ENCODE results near the gene WDR90. TPM values are rescaled to one million over a fixed set of nuclear protein-coding genes. Genes with fewer than 3 reads are reported as not detected.

WDR90 gene
- total RNA-seq, 1 experiment from 2014 or later: 14.6 TPM

GRCh38 chr16:704047-704446 lies 54.9 kb downstream of the WDR90 start:
- DNase-seq (ENCODE audit: extremely low read depth, low read depth): no peak

DNA sequence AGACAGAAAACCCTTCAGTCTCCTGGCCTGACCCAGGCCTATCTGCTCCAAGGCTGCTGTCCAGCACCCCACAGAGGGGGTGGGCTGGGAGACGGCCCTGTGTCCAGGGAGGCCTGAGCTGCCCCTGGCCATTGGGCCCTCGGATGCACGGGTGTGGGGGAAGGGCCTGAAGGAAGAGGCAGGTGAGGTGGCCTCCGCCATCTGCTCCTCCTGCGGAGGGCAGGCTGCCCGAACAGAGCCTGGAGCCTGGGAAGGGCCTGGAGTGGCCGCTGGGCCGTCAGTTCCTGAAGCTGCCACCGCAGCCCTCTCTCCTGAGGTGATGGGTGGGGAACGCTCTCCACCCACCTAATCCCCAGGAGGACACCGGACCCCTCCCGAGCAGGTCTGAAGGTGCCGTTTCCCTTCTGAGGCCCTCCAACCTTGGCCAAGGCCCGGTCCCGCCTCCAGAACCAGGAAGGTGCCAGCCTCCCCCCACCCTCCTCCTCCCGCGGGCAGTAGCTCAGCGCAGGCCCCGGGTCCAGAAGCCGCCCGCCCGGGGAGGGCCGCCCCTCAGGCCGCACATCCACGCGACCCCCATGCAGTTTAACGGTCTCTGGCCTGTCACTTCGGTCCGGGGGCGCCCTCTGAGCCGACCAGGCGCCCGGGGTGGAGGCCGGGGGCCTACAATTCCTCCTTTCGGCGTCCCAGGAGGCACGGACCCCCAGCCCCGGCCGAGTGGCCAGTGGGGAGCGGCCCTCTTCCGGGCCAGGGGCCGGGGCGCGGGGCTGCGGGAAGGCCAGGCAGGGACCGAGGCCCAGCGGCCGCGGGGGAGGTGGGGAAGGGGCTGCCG lies 55.6 kb downstream of the WDR90 start:
- no peak for DNase-seq (ENCODE audit: extremely low read depth, low read depth)

GRCh38 chr16:705431-706188 lies 56.4 kb downstream of the WDR90 start, which contains the start of gene FBXL16:
FBXL16 (minus strand) TSS chr16:705801; CDS start chr16:697405, 8,396 bp downstream.
- no peak for DNase-seq (ENCODE audit: extremely low read depth, low read depth)

- DNase-seq (ENCODE audit: extremely low read depth, low read depth): no peak
Measured at GRCh38 chr16:706189-707061, 57.3 kb downstream of the WDR90 start.

DNA sequence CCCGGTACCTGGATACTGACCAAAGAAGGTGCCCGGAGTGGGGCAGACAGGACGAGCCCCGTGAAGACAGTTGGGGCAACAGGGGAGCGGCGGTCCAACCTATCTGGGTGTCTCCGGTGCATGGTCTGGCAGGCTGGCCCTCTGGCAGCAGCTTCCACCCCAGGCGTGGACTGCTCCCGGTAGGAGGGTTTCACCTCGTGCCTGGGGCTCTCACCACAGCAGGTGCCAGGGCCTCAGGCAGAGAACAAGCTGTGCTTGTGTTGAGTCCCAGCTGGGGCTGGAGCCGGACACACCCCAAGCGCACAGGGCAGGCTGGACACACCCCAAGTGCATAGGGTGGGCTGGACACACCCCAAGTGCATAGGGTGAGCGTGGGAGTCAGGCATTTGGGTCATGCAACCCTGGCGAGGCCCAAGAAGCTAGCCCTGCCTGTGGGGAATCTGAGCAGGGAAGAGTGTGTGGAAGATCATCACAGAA lies 57.9 kb downstream of the WDR90 start:
- no peak for DNase-seq (ENCODE audit: extremely low read depth, low read depth)

DNA sequence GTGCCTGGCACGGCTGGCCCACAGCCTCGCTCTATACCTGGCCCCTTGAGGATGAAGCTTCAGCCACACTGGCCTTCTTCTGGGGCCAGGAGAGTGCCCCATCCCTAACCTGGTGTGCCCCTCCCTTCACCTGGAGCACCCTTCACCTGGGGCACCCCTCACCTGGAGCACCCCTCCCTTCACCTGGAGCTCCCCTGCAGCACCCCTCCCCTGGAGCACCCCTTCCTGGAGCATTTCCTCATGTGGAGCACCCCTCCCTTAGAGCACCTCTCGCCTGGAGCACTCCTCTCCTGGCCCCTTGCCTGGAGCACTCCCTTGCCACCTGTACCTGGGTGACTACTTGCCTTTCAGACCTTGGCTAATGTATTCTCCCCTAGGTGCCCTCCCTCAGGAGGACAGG lies 58.9 kb downstream of the WDR90 start:
- DNase-seq (ENCODE audit: extremely low read depth, low read depth): no peak

- no peak for DNase-seq (ENCODE audit: extremely low read depth, low read depth)
Measured at GRCh38 chr16:708959-709358, 59.8 kb downstream of the WDR90 start.

DNA sequence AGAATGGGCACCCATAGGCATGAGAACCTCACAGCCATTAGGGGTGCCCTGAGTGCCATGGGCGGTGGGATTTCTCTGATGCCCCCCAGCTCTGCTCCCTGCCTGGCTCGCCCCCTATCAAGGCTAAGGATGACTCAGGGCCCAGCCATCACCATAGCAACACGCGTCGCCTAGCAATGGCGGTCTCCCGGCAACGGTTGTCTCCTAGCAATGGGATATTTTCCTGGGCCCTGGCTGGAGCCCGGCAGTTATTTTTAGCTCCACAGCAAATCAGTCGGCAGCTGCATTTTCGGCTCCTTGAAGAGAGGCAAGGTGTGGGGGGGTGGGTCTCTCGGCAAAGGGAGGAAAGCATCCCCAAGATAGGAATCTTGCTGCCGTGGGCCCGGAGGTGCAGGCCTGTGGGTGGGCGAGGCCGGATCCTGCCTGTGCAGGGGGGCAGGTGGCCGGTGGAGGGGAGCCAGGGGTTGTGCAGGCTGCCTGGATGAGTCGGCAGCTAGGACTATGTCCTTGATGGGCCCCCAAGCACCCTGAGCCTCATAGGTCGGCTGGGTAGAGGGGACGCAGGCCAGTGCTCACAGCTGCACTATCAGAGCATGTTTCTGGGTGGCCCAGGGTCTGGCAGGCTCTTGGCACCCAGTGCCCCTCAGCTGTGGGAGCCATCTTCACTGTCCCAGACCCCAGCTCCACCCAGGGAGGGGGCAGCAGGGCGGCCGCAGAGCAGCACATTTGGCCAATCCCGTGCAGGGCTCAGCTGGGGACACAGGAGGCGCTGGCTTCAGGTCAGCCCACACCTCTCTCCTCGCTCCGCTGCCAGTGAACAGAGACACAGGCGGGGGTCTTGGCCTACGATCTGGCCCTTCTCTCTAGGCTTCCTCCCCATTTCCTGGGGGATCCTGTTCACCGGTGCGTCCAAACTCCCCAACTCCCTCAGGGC lies 60.7 kb downstream of the WDR90 start:
- DNase-seq (ENCODE audit: extremely low read depth, low read depth): peak; percentile 40

GRCh38 chr16:710500-711075 lies 61.4 kb downstream of the WDR90 start:
- no peak for DNase-seq (ENCODE audit: extremely low read depth, low read depth)

GRCh38 chr16:711084-711483 lies 61.9 kb downstream of the WDR90 start:
- DNase-seq (ENCODE audit: extremely low read depth, low read depth): no peak

- DNase-seq (ENCODE audit: extremely low read depth, low read depth): peak; percentile 65
Measured at GRCh38 chr16:711548-712320, 62.6 kb downstream of the WDR90 start.

- DNase-seq (ENCODE audit: extremely low read depth, low read depth): peak; percentile 87
Measured at GRCh38 chr16:712740-713250, 63.6 kb downstream of the WDR90 start.

DNA sequence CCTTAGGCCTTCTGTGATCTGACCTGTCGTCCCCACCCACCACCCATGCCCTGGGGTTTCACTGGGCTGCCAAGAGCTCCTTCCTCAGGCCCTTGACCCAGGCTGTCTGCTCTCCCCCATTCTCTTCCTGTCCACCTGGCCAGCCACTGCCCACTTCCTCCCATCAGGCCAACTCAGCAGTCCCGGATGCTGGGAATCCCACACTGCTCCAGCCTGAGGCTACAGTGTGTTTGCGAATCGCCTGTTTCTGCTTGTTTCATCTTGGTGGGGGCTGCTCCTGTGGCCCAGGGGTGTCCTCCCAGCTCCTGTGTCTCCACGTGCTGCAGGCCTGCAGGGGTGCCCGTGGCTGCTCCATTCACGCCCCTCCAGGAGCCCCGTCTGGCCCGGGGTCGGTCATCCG lies 64.9 kb downstream of the WDR90 start:
- no peak for DNase-seq (ENCODE audit: extremely low read depth, low read depth)

DNA sequence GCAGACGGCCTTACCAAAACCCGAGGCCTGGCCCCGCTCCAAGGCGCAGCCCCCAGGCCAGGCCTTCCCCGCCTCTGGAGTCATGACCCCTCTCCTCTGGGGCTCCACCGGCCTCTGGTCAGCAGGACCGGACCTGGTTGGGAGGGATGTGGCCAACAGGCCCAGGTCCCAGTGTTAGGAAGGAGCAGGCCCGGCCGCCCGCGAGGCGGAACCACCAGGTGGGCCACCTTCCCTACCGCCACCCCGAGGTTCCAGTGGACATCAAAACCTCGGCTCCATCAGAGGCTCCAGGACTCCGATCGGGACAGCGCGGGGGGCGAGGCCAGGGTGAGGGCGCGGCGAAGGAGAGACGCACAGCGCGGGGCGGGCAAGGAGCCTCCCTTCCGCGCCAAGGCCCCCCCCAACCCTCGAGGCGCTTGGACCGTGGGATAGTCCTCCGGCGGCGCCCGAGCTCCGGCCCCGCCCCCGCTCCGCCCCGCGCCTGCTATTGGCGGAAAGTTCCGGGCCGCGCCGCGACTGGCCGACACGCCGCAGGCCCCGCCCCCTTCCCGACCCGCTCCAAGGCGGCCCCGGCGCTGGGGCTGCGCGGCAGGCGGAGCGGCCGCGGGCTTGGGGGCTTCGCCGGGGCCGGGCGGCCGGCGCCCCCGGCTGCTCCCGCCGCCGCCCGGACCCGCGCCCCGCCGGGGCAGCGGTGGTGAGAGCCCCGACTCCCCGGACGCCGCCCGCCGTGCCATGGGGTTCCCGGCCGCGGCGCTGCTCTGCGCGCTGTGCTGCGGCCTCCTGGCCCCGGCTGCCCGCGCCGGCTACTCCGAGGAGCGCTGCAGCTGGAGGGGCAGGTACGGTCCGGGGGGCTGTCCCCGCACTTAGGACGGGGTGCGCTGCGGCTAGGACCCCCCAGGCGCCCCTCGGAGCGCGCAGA lies 65.7 kb downstream of the WDR90 start, which contains the start of gene METRN:
Gene METRN, plus strand, starts transcription at position 561 of the 919 bp plus-strand sequence. Its CDS starts 172 bp downstream, at position 733.
- peak; percentile 86 for DNase-seq (ENCODE audit: extremely low read depth, low read depth)

DNA sequence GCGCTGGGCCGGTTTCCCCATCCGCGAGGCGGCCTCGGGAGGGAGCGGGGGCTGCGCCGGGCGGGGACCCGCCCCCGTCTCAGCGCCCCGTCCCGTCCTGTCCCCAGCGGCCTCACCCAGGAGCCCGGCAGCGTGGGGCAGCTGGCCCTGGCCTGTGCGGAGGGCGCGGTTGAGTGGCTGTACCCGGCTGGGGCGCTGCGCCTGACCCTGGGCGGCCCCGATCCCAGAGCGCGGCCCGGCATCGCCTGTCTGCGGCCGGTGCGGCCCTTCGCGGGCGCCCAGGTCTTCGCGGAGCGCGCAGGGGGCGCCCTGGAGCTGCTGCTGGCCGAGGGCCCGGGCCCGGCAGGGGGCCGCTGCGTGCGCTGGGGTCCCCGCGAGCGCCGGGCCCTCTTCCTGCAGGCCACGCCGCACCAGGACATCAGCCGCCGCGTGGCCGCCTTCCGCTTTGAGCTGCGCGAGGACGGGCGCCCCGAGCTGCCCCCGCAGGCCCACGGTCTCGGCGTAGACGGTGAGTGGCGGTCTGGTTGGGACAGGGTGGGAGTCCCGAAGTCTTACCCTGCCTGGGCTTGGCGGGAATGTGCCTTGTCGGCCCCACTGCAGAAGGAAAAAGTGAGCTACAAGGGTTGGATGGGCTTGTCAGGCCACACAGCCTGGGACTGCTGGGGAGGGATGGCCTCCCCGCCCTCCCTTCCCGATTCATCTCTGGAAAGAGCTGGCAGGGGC lies 66.5 kb downstream of the WDR90 start:
- DNase-seq (ENCODE audit: extremely low read depth, low read depth): no peak

- peak; percentile 46 for DNase-seq (ENCODE audit: extremely low read depth, low read depth)
Measured at GRCh38 chr16:716200-716568, 67.0 kb downstream of the WDR90 start.

All from NCI-H460 (cell line).